ENCODE results near the gene RUFY2.

RUFY2 gene

DNA sequence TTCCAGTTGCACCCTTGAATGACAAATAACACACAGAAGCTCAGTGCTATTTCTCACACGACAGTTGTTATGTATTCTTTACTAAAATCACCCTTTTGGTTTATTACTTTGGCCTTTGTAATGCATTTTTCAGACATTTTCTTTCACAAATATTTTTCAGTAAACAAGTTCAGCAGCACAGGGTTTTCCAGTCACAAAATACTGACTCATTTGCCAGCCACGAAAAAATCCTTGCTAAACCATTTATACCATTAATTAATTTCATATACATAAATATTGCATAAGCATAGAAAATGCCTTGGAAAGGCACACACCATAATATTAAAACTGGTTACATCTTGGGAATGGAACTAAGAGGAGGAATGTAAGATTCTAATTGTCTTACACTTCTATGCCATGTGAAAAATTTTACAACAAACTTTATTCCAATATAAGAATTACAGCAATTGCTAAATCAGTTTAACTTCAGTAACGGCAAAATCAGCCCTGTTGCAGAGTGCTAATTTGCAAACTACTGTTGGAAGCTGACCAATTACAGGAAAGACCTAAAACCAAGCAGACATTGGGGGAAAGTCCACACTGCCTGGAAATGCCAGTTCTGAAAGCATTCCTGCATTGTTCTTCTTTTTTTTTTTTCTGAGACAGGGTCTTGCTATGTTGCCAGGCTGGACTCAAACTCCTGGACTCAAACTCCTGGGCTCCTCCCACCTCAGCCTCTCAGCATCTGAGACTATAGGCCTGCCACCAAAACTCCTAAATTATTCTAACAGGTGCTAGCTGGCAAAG lies 42.8 kb downstream of the RUFY2 start:
- no peak for DNase-seq (ENCODE audit: low read depth, low spot score)

DNA sequence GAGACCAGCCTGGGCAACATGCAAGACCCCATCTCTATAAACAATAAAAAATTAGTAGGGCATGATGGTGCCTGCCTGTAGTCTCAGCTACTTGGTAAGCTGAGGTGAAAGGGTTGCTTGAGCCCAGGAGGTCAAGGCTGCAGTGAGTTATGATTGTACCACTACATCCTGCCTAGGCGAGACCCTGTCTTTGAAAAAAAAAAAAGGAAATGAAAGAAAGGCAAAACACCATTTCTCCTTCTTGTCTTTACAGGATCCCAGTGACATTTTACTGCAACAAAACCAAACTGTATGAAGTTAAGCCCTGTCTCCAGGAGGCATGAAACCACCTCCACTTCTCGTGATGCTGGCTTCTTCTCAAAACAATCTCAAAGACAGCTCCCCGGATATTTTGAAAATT lies 44.5 kb downstream of the RUFY2 start:
- no peak for DNase-seq (ENCODE audit: low read depth, low spot score)

DNA sequence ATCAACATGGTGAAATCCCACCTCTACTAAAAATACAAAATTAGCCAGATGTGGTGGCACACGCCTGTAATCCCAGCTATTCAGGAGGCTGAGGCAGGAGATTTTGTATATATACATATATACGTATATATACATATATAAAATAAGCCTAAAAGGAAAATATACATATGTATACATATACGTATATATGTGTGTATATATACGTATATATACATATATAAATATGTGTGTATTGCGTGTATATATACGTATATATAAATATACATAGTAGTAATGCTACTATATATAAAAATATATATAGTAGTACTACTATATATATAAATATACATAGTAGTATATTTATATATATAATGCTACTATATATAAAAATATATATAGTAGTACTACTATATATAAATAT lies 47.9 kb downstream of the RUFY2 start:
- DNase-seq (ENCODE audit: low read depth, low spot score): no peak

DNA sequence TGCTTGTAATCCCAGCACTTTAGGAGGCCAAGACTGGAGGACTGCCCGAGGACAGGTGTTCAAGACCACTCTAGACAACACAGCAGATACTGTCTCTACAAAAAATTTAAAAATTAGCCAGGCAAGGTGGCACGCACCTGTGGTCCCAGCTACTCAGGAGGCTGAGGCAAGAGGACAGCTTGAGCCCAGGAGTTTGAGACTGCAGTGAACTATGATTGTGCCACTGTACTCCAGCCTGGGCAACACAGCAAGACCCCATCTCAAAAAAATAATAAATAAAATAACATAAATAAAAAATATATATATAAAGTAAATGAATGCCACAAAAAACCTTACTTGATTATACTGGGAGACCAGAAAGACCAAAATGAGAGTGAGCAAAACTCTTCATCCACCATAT lies 53.5 kb downstream of the RUFY2 start:
- no peak for DNase-seq (ENCODE audit: low read depth, low spot score)

DNA sequence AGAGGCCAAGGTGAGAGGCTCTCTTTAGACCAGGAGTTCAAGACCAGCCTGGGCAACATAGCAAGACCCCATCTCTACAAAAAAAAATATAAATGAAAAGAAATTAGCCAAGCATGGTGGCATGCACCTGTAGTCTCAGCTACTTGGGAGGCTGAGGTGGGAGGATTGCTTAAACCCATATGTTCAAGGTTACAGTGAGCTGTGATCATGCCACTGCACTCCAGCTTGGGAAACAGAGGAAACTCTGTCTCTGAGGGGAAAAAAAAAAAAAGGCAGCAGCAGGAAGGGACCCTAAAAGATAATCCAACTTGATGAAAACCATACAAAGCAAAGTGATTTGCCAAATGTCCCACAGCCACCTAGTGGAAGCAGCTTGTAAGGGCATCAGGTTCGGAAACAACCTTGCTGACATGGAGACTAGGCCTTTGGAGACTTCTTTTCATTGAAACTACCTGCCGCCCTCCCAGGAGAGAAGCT lies 58.8 kb downstream of the RUFY2 start:
- no peak for DNase-seq (ENCODE audit: low read depth, low spot score)

DNA sequence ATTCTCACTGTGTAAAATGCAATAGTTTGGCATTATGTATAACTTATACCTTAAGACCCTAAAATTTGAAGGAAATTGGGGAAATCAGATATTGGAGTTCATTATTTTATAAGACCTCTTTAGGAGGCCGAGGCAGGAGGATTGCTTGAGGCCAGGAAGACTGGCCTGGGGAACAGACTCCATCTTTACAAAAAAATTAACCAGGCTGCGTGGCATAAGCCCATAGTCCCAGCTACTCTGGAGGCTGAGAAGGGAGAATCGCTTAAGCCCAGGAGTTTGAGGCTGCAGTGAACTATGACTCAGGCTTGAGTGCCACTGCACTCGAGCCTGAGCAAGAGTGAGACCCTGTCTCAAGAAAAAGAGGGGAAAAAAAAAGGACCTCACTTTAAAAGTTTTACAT lies 60.3 kb downstream of the RUFY2 start:
- DNase-seq (ENCODE audit: low read depth, low spot score): no peak

DNA sequence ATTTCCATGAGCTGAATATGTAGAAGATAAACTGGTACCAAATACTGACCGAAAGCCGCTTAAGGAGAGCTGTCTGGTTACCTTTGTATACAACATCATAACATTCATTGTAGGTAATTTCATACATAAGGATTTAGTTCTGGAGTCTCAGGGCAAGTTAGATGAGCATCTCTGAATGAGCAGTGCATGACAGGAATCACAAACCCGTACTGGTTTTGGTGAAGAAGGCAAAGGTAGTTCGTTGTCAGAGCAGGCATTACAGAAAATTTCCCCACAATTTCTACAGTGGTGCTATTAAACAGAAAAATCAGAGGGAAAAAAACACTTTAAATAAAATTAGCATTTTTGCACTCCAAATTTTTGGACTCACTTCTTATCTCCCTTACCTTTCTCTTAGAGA lies 61.5 kb downstream of the RUFY2 start:
- no peak for DNase-seq (ENCODE audit: low read depth, low spot score)

DNA sequence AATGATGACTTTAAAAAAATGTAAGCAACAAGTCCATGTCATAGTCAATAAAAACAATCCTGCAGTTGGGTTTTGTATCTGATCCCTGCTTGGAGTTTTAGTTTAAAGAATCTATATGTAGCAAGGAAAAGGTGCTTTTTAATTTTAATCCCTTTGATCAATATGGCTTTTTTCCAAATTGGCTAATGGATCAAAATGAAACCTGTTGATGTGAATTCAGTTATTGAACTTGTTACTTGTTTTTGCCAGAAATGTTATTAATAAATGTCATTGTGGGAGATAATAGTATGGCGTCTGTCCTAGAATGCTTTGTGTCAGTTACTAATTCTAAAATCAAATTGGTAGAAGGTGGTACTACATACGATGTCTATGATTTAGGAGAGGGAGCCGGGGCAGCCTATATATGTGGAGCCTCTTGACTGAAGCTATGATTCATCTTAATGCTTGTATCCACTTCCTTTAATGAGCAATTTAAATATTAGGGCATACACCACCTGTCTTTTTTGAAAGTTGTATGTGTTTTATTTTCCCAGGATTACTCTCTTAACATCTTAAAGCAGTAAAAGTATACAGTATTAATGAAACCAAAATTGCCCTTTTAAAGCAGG lies 64.1 kb downstream of the RUFY2 start:
- no peak for DNase-seq (ENCODE audit: low read depth, low spot score)

DNA sequence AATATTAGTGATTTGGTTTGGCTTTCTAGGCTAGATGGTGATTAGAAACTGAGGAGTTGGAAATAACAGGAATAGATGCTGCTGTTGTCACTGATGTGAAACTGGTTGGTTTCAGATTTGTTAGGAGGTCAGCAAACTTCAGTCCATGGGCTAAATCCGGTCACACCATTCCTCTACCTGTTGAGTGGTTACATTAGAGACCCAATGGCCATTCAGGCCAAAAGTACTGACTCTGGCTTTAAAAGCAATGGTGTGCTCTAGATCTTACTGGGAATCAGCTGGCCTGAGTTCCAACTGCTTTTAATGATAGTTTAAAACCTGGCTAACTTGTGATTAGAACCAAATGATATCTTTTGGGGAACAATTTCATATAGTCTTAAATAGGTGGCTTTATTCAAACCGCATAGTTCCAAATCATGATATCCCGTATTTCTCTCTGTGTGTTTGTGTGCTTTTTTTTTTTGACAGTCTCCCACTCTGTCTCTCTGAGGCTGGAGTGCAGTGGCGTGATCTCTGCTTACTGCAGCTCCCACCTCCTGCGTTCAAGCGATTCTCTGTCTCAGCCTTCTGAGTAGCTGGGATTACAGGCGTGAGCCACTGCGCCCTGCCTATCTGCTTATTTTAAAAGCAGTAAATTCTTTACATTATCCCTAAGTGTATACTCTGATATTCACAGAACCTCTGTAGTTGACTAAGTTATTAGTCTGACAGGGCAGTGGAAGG lies 66.6 kb downstream of the RUFY2 start:
- no peak for DNase-seq (ENCODE audit: low read depth, low spot score)

DNA sequence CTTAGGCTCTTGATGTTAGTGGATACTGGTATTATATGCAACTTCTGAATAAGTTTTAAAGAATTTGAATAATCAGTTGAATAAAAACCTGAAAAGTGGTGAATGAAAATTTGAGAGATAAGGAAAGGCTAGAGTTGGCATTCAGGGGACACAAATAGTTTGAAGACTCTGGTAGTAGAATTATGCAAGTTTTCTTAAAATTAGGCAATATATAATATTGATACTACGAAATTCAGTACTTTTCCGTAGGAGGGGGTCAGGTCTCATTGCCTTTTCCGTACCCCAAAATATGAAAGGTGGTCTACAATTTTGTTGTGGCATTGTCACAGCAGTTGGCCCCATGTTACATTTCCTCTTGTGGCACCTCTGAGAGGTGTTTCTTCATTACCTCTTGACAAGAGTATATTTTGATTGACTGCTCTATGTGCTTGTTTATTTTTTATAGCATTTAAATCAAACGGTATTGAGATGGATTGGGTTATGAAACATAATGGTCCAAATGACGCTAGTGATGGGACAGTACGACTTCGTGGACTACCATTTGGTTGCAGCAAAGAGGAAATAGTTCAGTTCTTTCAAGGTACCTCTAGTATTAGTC lies 70.2 kb downstream of the RUFY2 start:
- no peak for DNase-seq (ENCODE audit: low read depth, low spot score)

DNA sequence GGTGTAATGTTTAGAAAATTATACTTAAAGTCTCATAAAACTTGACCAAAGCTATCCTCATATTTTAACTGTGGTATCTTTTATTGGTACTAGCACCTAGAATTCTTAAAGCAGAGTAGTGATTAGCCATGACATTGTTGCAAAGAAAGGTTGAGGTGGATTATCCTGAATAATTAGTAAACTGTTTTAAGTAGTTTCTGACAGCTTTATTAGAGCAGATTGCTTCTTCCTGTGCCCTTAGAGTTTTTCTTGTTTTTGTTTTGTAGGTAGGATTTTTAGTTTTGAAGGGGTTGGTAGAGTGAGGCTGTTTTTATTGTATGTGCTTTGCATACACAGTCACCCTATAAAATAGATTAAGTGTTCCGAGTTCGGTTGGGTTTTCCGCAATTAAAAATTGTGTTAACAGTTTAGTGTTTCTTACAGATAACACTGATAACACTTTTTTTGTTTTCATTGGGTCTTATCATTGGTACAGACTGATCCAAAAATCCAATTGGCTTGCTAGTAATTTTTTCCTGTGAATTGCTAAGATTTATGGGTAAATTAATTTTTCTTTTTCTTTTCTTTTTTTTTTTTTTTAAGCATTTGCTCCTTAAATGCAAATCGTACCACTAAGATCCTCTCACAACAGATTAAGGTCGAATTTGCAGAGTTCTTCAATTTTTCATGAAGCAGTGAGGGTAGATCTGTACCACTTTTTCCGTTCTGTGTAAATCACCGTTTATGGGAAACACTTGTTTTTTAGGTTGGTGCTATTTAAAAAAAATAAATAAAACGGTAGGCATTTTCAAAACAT lies 72.2 kb downstream of the RUFY2 start:
- DNase-seq (ENCODE audit: low read depth, low spot score): no peak

DNA sequence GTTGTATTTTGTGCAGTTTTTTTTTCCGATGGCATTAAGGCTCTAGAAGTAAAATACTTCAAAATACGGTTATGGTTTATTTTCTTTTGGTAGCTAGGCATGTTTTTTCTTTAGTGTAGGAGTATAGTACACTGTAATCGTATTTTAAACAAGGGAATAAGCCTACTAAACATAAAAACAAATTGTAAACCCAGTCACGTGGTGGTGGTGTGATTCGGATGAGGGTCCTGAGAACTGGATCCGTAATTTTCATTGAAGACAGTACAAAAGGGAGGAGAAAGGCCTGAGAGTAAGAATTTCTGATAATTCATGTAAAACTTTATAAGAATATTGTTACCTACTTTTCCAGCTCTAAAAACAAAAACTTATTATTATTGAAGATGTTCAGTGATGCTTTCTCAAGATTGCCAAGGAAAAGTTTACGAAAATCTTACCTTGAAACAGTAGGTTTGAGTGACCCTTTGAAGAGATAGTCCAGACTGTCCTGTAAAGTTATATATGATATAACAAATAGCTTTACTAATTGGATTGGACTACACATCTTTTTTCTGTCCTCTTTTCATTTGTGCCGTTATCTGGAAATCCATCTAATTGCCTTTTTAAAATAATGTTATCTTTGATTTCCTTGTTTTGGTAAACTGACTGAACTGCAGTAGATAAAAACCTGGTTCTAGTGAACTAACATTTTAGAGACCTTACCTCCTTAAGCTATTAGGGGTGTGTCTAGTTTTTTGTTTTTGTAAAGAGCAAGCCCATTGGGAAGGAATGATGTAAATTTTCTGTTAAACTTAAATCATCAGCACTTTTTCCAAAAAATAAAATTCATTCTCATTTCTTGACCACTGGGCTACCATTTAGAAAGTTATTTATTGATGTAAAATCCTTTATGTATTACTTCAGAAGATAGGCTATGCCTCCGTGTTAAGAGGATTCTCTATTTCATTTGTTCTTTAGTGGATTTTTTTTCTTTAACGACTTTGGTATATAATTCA lies 73.3 kb downstream of the RUFY2 start:
- DNase-seq (ENCODE audit: low read depth, low spot score): no peak

DNA sequence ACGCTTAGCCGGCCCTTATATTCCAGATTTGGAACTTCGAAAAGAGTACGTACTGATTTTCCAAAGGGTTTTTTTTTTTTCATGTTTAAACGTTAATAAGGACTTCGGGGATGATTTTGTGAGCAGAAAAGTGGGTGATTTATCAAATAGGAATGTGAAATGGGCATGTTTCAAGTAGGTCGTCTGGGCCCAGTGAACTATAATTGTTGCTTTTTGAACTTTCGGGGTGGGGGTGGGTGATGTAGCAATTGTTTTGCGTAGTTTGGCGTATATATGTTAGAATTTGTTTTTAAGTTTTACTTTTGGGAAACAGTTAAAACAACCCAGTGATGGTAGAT lies 74.0 kb downstream of the RUFY2 start:
- DNase-seq (ENCODE audit: low read depth, low spot score): no peak

DNA sequence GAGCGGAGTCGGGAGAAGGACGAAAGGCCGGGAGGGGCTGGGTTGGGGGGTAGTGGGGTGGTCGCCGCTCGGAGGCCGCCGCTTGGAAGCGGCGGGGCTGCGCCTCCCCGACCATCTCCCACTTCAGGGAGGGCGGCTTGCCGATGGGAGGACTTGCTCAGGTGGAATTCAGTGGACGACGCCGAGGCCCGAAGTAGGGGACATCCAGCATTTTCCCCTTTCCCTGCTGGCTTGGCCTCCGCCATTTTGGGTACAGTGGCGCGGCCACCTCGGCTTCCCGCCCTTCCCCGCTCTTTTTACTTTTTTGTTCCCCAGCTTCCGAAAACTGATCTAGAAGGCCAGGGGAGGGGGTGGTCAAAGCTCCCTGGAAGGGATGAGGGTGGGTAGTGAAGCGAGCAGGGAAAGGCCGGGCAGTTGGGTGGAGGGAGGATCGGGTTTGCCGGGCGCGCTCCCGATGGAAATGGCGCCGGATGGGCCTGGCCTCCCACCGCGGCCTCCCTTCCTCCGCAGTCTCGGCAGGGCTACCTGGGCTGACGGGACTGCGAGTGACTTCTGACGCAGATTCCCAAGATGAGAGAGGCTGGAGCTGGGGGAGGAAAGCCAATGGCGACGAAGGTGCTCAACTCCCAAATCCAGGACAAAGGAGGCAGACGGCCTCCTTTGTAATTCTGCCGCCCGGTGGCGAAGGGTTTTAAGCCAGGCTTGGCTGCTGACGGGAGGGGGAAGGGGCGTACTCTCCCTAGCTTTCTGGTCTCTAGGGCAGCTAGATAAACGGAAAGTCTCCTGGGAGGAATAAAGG lies 74.6 kb downstream of the RUFY2 start, which contains the start of gene PBLD:
TSS of gene PBLD (minus strand) at position 670 of the 799 bp plus-strand sequence. CDS start 26,084 bp downstream, outside the sequence.
- peak; percentile 41 for DNase-seq (ENCODE audit: low read depth, low spot score)

DNA sequence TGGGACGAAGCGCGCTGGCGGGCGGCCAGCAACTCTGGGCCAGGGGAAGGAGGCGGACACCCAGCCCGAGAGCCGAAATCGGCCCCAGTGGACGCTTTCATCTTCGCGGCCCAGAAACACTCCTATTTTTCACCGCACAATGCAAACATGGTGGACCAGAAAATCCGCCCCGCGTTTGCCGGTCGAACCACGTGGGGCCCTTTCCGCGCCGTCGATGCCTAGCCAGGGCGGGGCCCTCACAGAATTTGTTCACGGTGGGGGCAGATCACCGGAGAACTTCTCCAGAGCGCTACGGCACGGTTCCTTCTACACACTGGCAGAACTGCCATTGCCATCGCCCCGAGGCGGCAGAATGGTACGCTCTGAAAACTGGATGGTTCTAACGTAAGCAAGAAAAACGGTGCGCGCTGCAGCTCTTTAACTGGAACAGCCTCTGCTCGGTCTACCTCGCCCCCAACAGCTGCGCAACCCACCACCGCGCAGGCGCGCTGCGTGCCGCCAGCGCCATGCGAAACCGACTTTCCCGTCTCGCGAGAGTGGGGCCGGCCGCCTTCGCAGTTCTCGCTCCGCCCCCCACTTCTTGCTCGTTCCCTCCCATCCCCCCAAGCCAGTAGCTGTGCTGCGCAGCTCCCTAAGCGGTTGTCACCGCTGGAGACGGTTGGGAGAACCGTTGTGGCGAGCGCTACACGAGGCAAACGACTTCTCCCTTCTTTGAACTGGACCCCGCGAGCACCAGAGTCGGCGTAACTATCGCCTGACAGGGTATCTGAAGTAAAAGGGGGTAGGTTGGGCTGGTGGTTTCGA lies 75.4 kb downstream of the RUFY2 start, which contains the start of gene HNRNPH3:
TSS of gene HNRNPH3 (plus strand) at position 610 of the 804 bp plus-strand sequence. CDS start 5,158 bp downstream, outside the sequence.
- peak; percentile 96 for DNase-seq (ENCODE audit: low read depth, low spot score)

DNA sequence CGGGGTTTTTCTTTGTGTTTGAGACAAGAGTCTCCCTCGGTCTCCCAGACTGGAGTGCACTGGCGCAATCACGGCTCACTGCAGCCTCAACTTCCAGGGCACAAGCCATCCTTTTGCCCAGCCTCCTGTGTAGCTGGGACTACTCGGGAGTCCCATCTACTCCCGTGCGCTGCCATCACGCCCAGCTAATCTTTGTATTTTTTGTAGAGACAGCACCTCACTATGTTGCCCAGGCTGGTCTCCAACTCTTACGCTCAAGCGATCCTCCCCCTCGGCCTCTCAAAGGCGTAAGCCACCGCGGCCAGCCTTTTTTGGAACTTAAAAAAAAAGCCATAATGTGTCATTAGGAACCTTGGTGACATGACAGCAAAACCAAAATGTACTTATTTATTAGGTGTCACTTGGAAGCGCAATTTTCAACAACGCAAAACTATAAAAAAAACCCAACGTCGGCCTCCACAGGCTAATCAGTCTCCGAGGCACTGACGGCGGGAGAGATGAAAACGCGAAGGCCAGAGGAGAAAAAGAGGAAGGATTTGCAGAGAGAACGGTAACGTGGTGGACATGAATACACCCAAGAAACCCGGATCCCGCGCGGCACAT lies 76.1 kb downstream of the RUFY2 start:
- no peak for DNase-seq (ENCODE audit: low read depth, low spot score)

DNA sequence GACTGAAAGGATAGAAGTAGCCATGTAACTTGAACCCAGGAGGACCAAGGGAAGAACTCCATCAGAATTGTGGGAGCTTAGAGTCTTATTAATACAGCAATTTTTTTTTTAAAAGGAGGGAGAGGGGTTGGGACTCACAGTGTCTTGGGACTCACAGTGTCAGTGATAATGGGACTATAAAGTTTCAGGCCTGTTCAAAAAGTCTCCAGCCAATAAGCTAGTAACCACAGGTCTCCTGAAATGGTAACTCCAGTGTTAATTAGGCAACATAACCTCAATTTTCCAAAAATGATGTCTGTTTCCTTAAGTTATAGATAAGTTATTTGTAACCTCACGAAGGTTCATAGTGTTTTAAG lies 77.6 kb downstream of the RUFY2 start:
- no peak for DNase-seq (ENCODE audit: low read depth, low spot score)
